Fibroblast of lung (primary cell): Measurements from ENCODE around the gene ARSA.

Experiments used
- CTCF ChIP-seq, 2 donors: IDR thresholded peaks in 1 of 2; conservative IDR thresholded peaks in 1 of 2; 1 replicate in 1 of 2; 2 replicates in 1 of 2; pipeline ENCODE4 v1.5.1; 2011 to 2012; ENCODE audit warnings: low read length in 2 of 2, control low read depth in 1 of 2, inconsistent platforms in 1 of 2, low read depth in 1 of 2, mild to moderate bottlenecking in 1 of 2
- EZH2 ChIP-seq: IDR thresholded peaks from 2 replicates; pipeline ENCODE4 v1.5.1; 2012; ENCODE audit warnings: low read length, control low read depth, mild to moderate bottlenecking; ENCODE audit errors: missing control alignments

GRCh38 chr22:50606165-50606945, 21.6 kb downstream of the ARSA start:
- TF ChIP-seq EZH2 (no peak), CTCF (conservative IDR thresholded peaks at IDR 0.05 in 1 of 2, IDR thresholded peaks at IDR 0.05 in 1 of 2; ENCODE audit: low read depth in 1 of 2, low read length in 2 of 2) (no peak)
